HG02588 (cell line): ENCODE measurements around the gene FBXO38.

Source experiments
- ATAC-seq: cut with Tn5 transposase; IDR thresholded peaks from one replicate; pipeline ENCODE4 v1.9.1; 2021; ENCODE audit warnings: mild to moderate bottlenecking, moderate library complexity; ENCODE audit not compliant: unreplicated experiment

FBXO38 gene

GRCh38 chr5:148381906-148382305 lies 1.9 kb upstream of the FBXO38 start:
- no peak for ATAC-seq

GRCh38 chr5:148382961-148383360 lies 797 bp upstream of the FBXO38 start:
- ATAC-seq: no peak

- ATAC-seq: peak; percentile 14
These were observed 601 bp downstream of the FBXO38 start for GRCh38 chr5:148384380-148384737.

GRCh38 chr5:148385094-148385493 lies 1.3 kb downstream of the FBXO38 start:
- ATAC-seq: no peak

GRCh38 chr5:148386041-148386440 lies 2.3 kb downstream of the FBXO38 start:
- ATAC-seq: no peak

GRCh38 chr5:148387325-148387724 lies 3.6 kb downstream of the FBXO38 start:
- no peak for ATAC-seq

GRCh38 chr5:148388696-148389095 lies 4.9 kb downstream of the FBXO38 start:
- no peak for ATAC-seq

- no peak for ATAC-seq
These were observed 7.2 kb downstream of the FBXO38 start for GRCh38 chr5:148390914-148391313.

GRCh38 chr5:148391422-148391821 lies 7.7 kb downstream of the FBXO38 start:
- no peak for ATAC-seq

GRCh38 chr5:148393390-148393741 lies 9.6 kb downstream of the FBXO38 start:
- ATAC-seq: no peak

GRCh38 chr5:148394587-148395019 lies 10.8 kb downstream of the FBXO38 start:
- ATAC-seq: no peak

GRCh38 chr5:148395031-148395430 lies 11.3 kb downstream of the FBXO38 start:
- ATAC-seq: no peak

GRCh38 chr5:148397968-148398595 lies 14.3 kb downstream of the FBXO38 start:
- ATAC-seq: no peak

GRCh38 chr5:148398698-148399121 lies 15.0 kb downstream of the FBXO38 start:
- ATAC-seq: no peak

GRCh38 chr5:148401604-148402003 lies 17.8 kb downstream of the FBXO38 start:
- no peak for ATAC-seq

GRCh38 chr5:148403344-148403743 lies 19.6 kb downstream of the FBXO38 start:
- ATAC-seq: peak; percentile 65

- ATAC-seq: no peak
These were observed 22.6 kb downstream of the FBXO38 start for GRCh38 chr5:148406406-148406805.

GRCh38 chr5:148408092-148408491 lies 24.3 kb downstream of the FBXO38 start:
- ATAC-seq: no peak

GRCh38 chr5:148412124-148412523 lies 28.4 kb downstream of the FBXO38 start:
- ATAC-seq: no peak

- ATAC-seq: no peak
These were observed 31.1 kb downstream of the FBXO38 start for GRCh38 chr5:148414833-148415232.

GRCh38 chr5:148416416-148416815 lies 32.7 kb downstream of the FBXO38 start:
- ATAC-seq: no peak

- ATAC-seq: no peak
These were observed 33.2 kb downstream of the FBXO38 start for GRCh38 chr5:148416921-148417320.

GRCh38 chr5:148418511-148418910 lies 34.8 kb downstream of the FBXO38 start:
- ATAC-seq: no peak
